ENCODE results near the gene ARHGAP45. TPM values are rescaled to one million over a fixed set of nuclear protein-coding genes. Genes with fewer than 3 reads are reported as not detected.
"Not testable (repeated sequence)": the region's sequence is repeated elsewhere in the genome, so short reads cannot be mapped to it uniquely, and the experiment has no call there.

The ARHGAP45 gene, protein sequence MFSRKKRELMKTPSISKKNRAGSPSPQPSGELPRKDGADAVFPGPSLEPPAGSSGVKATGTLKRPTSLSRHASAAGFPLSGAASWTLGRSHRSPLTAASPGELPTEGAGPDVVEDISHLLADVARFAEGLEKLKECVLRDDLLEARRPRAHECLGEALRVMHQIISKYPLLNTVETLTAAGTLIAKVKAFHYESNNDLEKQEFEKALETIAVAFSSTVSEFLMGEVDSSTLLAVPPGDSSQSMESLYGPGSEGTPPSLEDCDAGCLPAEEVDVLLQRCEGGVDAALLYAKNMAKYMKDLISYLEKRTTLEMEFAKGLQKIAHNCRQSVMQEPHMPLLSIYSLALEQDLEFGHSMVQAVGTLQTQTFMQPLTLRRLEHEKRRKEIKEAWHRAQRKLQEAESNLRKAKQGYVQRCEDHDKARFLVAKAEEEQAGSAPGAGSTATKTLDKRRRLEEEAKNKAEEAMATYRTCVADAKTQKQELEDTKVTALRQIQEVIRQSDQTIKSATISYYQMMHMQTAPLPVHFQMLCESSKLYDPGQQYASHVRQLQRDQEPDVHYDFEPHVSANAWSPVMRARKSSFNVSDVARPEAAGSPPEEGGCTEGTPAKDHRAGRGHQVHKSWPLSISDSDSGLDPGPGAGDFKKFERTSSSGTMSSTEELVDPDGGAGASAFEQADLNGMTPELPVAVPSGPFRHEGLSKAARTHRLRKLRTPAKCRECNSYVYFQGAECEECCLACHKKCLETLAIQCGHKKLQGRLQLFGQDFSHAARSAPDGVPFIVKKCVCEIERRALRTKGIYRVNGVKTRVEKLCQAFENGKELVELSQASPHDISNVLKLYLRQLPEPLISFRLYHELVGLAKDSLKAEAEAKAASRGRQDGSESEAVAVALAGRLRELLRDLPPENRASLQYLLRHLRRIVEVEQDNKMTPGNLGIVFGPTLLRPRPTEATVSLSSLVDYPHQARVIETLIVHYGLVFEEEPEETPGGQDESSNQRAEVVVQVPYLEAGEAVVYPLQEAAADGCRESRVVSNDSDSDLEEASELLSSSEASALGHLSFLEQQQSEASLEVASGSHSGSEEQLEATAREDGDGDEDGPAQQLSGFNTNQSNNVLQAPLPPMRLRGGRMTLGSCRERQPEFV
- polyA plus RNA-seq (2012; ENCODE audit: missing spikeins), result 45.5 TPM

DNA sequence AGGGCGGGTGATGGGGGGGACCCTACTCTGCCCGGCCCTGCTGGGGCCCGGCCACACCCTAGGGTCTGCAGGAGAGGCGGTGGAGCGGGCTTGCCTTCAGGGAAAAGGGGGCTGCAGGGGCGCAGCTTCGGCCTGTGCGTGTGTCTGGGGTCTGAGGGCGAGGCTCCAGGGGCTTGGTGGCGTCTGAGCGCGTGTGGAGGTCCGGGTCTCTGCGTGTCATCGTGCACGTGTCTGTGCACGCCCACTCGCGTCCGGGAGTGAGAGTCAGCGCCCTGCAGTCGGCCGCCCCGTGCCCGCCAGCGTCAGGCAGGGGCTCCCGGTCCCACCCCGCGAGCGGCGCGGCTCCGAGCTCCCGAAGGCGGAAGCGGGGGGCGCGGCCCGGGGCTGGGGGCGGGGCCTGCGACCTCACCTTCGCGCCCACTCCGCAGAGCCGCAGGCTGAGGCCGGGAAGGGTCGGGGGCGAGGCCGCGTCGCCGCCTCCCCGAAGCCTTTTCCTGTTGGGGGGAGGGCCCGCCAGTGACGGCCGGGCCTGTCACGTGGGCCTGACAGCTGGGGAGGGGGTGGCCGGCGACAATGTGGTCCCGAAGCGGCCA, at the start of gene ARHGAP45:
TSS of gene ARHGAP45 (plus strand) at position 420 of the 593 bp plus-strand sequence. CDS start 239 bp downstream, outside the sequence.
- DNase-seq (ENCODE audit: insufficient read length), result peak; percentile 81
- TF ChIP-seq POLR2A (IDR thresholded peaks at IDR 0.05; ENCODE audit: low read depth, low read length), result no peak
- TF ChIP-seq POLR2AphosphoS5 (IDR thresholded peaks at IDR 0.05; ENCODE audit: low read depth, low read length), result 0 out of 2 replicates have a peak, but pooled peaks have one; percentile 11
- TF ChIP-seq TAF1 (IDR thresholded peaks at IDR 0.05; ENCODE audit: borderline replicate concordance, low read depth, low read length), result no peak
- FAIRE-seq, result peak; percentile 91

DNA sequence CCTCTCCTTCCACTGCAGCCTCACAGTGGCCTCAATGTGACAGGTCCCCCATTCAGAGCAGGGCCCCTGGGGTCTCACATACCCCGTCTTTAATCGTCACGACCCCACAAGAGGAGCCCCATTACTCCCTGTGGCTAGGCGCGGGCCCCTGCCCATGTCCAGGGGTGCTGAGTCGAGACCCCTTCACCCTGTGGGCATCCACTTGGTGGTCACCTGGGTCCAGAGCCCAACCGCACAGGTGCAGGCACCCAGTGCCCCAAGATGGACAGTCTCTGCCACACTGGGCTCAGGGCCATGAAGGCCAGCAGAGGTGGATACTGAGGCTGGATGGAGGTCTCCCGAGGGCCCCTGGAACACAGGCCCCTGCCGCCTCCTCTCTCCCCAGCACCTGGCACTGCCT, 49.1 kb upstream of the ARHGAP45 start:
- FAIRE-seq, result no peak
- TF ChIP-seq TAF1 (IDR thresholded peaks at IDR 0.05; ENCODE audit: borderline replicate concordance, low read depth, low read length) (no peak), POLR2A (IDR thresholded peaks at IDR 0.05; ENCODE audit: low read depth, low read length) (no peak), POLR2AphosphoS5 (IDR thresholded peaks at IDR 0.05; ENCODE audit: low read depth, low read length) (no peak)
- DNase-seq (ENCODE audit: insufficient read length), result no peak

DNA sequence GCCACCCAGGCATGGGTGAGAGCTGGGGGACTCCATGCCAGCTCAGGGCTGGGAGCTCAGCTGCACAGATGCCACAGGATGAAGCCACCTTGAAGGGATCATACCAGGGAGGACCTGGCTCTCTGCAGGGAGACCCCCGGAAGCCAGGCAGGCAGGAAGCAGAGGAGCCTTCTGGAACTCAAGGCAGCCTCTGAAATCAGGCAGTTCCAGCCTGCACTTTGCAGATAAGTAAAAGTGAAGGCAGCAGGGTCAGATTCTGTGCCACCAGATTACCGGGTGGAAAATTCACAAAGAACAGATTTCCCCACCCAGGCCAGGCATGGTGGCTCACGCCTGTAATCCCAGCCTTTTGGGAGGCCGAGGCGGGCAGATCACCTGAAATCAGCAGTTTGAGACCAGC, 48.6 kb upstream of the ARHGAP45 start:
- TF ChIP-seq POLR2AphosphoS5 (IDR thresholded peaks at IDR 0.05; ENCODE audit: low read depth, low read length), result no peak
- DNase-seq (ENCODE audit: insufficient read length), result no peak
- no peak for FAIRE-seq

DNA sequence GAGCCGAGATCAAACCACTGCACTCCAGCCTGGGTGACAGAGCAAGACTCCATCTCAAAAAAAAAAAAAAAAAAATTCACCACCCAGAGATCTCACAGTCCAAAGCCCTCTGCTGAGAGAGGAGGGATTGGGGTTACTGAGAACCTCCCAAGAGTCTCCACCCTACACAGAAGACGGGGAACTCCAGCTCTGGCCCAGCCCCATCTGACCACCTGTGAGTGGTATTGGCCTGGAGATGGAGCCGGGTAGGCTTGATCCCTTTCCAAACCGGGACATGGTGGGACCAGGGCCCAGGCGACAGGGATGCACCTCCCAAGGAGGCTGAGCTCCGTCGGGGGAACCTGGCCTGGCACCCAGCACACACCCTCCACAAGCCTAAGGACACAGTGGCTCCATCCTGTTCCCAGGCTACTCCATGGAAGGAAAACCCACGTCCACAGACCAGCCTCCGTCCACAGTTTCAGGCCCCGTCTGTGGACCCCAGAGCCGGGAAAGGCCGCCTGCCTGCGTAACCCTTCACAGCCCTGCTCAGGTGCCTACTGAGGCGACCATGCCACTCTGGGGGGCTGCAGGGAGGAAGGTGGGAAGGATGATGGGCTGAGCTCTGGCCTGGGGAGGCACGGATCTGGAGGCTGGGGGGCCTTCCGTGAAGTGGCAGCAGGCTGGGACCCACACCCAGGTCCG, 47.9 kb upstream of the ARHGAP45 start:
- no peak for DNase-seq (ENCODE audit: insufficient read length)
- TF ChIP-seq POLR2A (IDR thresholded peaks at IDR 0.05; ENCODE audit: low read depth, low read length) (no peak), TAF1 (IDR thresholded peaks at IDR 0.05; ENCODE audit: borderline replicate concordance, low read depth, low read length) (no peak), POLR2AphosphoS5 (IDR thresholded peaks at IDR 0.05; ENCODE audit: low read depth, low read length) (no peak)
- FAIRE-seq, result no peak

DNA sequence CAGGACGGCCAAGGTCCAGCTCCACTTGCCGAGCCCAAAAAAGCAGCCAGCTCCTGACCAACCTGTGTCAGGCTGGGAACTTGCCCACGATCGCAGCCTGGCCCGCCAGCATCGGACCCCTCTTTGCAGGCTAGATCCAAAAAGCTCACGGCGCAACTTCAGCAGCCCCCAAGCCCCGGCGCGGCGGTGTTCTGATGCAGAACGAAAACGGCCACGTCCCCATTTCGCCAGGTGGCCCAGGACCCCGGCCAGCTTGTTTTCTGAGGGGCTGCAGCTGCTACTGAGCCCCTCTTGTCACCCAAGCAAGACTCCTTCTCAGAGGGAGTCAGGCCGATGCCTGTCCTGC, 47.4 kb upstream of the ARHGAP45 start:
- FAIRE-seq, result no peak
- DNase-seq (ENCODE audit: insufficient read length), result no peak
- TF ChIP-seq POLR2AphosphoS5 (IDR thresholded peaks at IDR 0.05; ENCODE audit: low read depth, low read length), result no peak
- no peak for TF ChIP-seq POLR2A (IDR thresholded peaks at IDR 0.05; ENCODE audit: low read depth, low read length)
- no peak for TF ChIP-seq TAF1 (IDR thresholded peaks at IDR 0.05; ENCODE audit: borderline replicate concordance, low read depth, low read length)

DNA sequence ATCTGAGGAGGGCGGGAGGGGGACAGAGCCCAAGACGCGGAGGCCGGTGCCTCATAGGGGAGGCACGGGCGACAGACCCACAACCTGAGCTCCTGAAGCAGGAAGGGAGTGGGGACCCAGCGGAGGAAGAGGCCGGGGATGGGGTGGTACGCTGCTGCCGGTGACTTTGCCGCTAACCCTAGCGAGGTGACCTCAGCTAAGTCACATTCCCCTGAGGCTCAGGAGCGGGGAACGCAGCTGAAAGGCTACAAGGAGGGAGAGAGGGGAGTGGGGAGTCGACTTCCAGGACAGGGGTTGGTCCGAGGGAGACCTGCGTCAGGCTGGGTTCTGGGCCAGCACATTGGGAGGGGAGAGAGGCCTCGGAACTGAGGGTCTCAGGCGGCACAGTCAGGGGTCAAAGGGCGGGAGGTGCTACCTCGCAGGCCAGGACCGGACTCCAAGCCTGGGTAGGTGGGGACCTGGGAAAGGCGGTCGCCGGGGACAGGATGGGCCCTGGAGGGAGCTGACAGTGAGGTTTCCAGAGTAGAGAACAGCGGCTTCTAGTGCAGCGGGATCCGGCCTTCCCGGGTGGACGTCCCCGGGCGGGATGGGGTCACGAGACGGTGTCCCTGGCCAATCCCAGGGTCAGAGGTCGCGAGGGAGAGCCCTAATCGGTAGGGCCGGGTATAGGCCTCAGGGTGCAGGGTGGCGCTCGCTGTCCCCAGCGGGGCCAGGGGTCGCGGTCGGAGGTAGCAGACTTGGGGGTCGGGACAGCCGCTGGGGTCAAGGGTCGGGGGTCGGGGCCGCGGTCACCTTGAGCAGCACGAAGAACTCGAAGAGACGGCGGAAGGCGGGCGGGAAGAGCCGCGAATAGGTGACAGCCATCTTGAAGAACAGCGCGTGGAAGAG, 46.7 kb upstream of the ARHGAP45 start:
- DNase-seq (ENCODE audit: insufficient read length) (no peak), FAIRE-seq (no peak)
- no peak for TF ChIP-seq TAF1 (IDR thresholded peaks at IDR 0.05; ENCODE audit: borderline replicate concordance, low read depth, low read length)
- TF ChIP-seq POLR2A (IDR thresholded peaks at IDR 0.05; ENCODE audit: low read depth, low read length), result no peak; the same call in 1 of the 2 replicates
- TF ChIP-seq POLR2AphosphoS5 (IDR thresholded peaks at IDR 0.05; ENCODE audit: low read depth, low read length), result no peak

DNA sequence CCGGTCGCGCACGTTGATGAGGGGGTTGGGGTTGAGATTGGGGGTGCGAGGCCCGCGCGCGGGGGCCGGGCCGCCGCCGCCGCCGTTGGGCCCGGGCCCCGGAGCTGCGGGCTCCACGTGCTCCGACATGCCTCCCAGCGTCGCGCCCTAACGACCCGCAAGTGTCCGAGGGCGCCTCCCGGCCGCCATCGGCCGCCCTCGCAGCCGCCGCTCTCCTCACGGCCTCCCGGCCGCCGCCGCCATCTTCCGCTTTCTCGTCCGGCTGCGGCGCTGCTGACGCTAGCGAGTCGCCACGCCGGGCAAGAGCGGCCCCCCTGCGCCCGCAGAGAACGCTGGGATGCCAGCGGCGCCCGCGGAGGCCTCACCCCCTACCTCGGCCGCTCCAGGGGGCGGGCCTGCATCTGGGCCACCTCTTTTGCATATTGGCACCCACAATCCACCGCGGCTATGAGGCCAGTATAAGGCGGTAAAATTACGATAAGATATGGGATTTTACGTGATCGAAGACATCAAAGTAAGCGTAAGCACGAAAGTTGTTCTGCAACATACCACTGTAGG, 46.0 kb upstream of the ARHGAP45 start, which contains the start of gene TMEM259:
TSS of gene TMEM259 (minus strand) at position 256 of the 558 bp plus-strand sequence. CDS start at position 129, 127 bp downstream.
- FAIRE-seq (peak; percentile 98), DNase-seq (ENCODE audit: insufficient read length) (peak; percentile 99)
- peak; percentile 98 for TF ChIP-seq TAF1 (IDR thresholded peaks at IDR 0.05; ENCODE audit: borderline replicate concordance, low read depth, low read length)
- no peak; the same call in 1 of the 2 replicates for TF ChIP-seq POLR2A (IDR thresholded peaks at IDR 0.05; ENCODE audit: low read depth, low read length)

DNA sequence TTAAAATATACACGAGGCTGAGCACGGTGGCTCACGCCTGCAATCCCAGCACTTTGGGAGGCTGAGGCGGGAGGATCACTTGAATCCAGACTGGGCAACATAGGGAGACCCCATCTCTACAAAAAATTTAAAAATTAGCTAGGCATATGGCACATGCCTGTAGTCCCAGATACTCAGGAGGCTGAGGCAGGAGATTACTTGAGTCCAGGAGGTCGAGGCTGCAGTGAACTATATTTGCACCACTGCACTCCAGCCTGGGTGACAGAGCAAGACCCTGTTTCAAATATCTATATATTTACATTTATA, 43.1 kb upstream of the ARHGAP45 start:
- not testable (repeated sequence) for FAIRE-seq; DNase-seq (ENCODE audit: insufficient read length)

DNA sequence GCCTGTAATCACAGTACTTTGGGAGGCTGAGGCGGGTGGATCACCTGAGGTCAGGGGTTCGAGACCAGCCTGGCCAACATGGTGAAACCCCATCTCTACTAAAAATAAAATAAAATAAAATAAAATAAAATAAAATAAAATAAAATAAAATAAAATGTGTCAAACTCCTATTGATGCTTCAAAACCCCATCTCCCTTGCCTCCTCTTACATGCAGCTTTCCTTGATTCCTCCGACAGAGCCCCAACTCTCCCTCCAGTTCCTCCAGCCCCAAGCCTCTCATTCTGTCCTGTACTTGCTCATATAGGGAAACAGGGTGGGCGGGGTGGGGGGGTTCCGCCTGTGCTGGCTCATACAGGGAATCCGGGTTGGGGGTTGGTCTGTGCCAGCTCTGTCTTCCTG, 41.9 kb upstream of the ARHGAP45 start:
- FAIRE-seq; DNase-seq (ENCODE audit: insufficient read length): not testable (repeated sequence)
